Retina (tissue), 1 donor: ENCODE results near the gene ZNF513.
A peak's percentile ranks its signal among the peaks of the same experiment; 100 is the strongest.
"Not testable (repeated sequence)": the region's sequence is repeated elsewhere in the genome, so short reads cannot be mapped to it uniquely, and the experiment has no call there.

Experiments
- DNase-seq: peaks from one replicate; pipeline ENCODE4 v3.0.0-alpha.2; 2016

Gene ZNF513, protein sequence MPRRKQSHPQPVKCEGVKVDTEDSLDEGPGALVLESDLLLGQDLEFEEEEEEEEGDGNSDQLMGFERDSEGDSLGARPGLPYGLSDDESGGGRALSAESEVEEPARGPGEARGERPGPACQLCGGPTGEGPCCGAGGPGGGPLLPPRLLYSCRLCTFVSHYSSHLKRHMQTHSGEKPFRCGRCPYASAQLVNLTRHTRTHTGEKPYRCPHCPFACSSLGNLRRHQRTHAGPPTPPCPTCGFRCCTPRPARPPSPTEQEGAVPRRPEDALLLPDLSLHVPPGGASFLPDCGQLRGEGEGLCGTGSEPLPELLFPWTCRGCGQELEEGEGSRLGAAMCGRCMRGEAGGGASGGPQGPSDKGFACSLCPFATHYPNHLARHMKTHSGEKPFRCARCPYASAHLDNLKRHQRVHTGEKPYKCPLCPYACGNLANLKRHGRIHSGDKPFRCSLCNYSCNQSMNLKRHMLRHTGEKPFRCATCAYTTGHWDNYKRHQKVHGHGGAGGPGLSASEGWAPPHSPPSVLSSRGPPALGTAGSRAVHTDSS

DNA sequence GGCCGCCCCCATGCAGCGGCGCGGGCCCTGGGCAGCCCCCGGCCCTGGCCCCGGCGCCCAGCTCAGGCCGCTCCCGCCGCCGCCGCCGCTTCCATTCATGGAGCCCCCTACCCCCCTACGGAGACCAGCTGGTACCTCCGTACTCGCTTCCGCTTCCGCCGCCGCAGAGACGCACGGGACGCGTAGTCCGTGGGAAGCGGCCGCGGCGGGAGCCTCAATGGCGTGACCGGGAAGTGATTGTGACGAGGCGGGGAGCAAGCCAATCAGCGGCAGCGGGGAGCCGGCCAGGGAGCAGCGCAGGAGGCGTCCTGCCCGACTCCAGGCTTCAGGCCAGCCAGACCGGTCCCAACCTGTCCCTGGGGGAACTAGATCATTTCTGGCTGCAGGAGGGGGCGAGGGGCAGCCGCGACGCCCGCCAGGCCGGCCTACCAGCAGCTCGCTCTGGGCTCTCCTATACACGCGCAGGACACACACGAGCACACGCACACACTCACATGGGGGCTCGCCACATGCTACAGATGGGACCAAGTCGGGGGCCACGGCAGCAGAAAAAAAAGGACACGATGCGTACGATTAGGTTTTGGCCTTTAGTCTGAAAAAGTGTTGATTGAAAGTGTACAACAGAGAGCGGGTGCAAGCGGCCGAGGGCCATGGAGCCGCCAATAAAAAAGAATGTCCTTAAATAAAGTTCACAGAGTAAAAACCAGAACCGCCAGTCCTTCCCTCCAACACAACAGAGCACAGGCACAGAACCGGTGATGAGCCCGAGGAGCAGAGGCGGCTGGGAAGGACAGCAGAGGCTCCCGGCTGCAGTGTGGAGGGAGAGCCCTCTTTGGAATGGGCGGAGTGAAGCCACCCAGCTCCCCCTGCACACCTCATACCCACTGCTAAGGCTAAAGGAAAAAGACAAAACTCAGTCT is at the start of gene ZNF513:
TSS of gene ZNF513 (minus strand) at position 109 of the 920 bp plus-strand sequence. CDS start 208 bp downstream, outside the sequence.
- DNase-seq: peak; percentile 94

DNA sequence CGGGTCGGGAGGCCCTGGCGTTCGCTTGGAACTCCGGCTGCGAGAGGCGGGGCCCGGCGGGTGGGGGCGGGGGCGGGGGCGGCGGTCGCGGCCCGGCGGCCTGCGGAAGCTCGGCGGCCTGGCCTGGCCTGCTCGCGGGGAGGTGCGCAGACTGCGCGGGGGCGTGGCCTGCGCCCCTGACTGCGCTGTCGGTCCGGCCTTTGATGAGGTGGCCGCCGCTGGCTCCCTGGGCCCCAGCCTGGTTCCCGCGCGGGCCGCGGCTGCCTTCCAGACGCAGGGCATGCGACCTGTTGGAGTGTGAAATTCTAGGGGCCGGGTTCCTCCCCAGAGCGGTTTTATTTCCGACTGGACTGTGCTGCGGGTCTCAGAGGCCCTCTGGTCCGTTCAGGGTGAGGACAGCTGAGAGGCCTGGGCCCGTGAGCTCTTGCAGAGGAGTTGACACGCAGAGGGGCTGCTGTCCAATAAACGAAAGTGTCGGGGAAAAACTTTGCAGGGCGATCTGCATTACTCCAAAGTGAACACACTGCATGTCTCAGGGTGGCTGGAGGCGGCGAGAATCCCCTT is 48.5 kb upstream of the ZNF513 start:
- DNase-seq: peak; percentile 90

DNA sequence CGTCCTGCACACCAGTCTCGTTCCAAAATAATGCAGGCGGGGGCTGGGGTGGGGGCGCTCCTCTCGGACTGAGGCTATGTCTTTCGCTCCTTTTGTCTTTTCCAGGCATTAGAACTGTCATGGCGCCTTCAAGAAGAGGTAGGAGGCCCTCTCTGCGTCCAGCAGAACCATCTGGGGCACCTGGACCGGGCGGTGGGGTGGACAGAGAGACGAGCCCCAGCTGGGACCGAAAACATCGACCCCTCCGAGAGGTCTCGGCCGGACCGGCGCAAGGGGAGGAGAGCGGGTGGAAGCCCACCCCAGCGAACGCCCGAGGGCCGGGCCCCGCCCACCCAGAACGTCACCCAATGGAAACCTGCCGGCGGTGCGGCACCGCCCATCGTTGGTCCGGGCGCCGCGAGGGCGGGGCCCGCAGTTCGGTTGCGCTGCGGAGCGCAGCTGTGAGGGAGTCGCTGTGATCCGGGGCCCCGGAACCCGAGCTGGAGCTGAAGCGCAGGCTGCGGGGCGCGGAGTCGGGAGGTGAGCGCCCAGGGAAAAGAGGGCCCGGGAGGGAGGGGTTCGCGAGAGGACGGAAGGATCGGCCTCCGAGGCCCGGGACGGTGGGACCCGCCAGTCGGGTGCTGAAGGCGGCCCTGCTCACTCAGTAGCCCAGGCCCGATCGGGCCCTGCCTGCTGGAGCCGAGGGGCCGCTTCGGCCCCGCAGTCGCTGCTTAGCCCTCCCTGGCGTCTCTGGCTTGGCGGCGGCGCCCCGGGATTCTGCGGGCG is 47.9 kb upstream of the ZNF513 start, which contains the start of gene NRBP1:
TSS of gene NRBP1 (plus strand) at position 419 of the 765 bp plus-strand sequence. CDS start 4,643 bp downstream, outside the sequence.
- peak; percentile 98 for DNase-seq

DNA sequence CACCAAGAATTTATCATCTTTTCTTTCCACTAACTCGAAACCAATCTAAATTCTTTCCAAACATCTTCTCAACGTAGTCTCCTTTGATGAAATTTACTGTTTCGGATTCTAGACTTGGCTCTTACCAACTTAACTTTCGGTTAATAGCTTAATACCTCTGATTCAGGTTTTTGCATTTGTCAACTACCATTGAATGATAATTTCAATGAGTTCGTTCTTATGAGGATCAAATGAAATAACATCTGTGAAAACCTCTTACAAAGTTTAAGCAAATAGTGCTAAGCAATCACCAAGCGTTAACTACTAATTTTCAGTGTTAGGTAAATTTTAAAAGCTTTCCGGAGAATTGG is 47.3 kb upstream of the ZNF513 start:
- DNase-seq: no peak

DNA sequence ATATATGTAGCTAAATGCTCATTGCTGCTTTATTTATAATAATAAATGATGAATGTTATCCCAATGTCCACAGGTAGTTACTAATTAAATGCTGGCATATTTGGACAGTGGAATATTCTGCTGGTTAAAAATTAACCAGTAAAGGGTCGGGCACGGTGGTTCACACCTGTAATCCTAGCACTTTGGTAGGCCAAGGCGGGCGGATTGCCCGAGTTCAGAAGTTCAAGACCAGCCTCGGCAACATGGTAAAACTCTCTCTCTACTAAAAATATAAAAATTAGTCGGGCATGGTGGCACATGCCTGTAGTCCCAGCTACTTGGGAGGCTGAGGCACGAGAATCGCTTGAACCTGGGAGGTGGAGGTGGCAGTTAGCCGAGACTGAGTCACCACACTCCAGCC is 44.5 kb upstream of the ZNF513 start:
- DNase-seq: not testable (repeated sequence)

DNA sequence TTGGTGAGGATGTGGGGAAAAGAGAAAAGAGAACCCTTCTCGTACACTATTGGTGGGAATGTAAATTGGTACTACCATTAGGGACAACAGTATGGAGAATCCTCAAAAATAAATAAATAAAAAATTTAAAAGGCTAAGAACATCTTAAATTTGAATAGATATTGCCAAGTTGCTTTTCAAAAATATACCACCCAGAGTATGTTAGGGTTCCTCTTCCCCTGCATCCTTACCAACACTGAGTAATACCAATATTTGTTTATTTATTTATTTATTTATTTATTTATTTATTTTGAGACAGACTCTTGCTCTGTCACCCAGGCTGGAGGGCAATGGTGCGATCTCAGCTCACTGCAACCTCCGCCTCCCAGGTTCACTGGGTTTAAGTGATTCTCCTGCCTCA is 42.4 kb upstream of the ZNF513 start:
- no peak for DNase-seq

DNA sequence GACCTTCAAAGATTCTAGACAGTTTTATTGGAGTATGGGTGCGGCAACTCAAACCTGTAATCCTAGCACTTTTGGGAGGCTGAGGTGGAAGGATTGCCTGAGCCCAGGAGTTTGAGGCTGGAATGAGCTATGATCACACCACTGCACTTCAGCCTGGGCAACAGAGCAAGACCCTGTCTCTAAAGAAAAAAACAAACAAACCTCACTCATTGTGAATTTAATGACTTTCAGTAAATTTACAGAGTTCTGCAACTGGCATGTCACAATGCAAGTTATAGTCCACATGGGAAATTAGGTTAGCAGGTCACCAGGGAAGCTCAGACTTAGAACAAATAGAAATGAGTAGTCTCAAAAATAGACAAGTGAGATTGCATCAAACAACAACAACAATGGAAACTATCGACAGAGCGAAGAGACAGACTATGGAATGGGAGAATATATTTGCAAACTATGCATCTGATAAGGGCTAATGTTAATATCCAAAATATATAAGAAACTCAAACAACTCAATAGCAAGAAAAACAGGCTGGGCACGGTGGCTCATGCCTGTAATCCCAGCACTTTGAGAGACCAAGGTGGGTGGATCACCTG is 41.2 kb upstream of the ZNF513 start:
- DNase-seq: no peak

DNA sequence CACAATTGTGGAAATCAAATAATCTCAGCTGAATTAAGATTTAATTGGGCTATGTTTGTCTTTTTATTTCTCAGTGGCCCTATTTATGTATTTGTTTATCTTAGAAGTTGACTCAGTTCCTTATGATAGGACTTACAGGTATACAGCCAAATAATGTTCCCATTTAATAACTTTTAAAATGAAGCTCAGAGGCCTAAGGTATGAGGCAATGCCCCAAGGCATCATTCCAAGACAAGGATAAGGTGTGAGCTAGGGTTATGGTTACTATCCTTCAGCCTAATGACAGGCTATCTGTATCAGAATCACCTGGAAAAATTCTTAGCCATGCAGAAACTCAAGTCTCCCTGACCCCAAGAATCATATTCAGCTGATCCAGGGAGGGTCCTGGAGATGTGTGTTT is 40.5 kb upstream of the ZNF513 start:
- no peak for DNase-seq

DNA sequence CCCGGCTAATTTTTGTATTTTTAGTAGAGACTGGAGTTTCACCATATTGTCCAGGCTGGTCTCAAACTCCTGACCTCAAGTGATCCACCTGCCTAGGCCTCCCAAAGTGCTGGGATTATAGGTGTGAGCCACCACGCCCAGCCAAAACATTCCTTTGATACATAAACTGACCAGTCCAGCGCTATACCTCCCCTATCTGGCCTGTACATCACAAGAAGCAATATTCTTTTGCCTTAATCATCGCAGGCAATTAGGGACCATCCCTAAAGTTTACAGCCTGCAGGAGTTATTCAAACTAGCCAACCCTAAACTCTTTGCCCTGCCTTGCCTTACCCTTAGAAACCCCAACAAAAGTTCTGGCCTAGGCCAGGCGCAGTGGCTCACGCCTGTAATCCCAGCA is 35.6 kb upstream of the ZNF513 start:
- no peak for DNase-seq

DNA sequence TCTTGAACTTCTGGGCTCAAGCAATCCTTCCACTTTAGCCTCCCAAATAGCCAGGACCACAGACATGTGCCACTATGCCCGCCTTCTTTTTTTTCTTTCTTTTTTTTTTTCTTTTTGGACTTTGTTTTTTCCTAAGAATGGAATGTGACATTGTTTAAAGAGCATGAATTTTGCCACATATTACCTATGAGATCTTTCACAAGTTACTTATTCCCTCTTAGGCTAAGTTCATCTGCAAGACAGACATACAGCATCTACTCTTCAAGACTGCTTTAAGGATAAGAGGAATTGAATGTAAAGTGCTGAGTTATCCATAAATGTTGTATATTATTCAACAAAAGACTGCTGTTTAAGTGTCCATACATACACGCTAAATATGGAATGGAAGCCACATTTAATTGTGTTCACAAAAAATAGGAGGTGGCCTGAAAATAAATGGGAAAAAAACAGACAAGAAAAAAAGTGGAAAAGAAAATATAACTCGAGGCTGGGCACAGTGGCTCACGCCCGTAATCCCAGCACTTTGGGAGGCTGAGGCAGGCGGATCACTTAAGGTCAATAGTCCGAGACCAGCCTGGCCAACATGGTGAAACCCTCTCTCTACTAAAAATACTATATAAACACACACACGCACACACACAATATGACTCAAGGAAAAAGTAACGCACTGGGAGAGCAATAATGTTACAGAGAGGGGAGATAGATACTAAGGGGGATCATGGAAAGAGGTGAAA is 32.1 kb upstream of the ZNF513 start:
- DNase-seq: no peak

DNA sequence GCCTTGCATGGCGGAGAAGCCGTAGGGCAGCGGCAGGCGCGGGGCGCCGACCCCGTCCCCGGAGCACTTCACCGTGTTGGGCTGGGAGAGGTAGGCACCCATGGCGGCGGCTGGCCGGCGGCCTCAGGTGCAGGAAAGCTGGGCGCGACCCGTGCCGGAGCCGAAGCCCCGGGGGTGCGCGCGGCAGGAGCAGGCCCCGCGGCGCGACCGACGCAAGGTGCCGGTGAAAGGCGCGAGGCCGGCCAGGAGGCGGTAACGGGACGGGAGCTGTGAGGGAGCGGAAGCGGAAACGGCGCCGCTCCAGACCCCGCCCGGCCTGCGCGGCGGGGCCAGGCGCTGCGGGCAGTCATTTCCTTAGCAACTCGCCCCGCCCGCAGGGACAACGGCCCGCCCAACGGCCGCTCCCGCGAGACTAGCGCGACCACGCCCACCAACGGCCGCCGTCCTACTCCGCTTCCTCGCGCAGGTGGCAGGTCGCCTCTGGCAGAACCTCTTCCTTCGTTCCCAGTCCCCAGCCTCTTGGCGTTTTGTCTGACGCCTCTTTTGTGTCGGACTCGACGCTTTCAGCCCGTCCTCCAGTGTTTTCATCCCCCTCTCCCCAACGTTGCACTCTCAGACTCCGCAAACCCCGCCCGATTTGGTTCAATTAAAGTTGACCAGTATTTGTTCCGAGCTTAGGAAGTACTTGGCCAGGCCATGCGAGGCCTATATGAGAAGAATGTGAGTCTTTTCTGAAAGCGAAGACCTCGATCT is 29.0 kb upstream of the ZNF513 start, which contains the start of gene PPM1G:
TSS of gene PPM1G (minus strand) at position 271 of the 753 bp plus-strand sequence. CDS start at position 102, 169 bp downstream.
- peak; percentile 97 for DNase-seq

DNA sequence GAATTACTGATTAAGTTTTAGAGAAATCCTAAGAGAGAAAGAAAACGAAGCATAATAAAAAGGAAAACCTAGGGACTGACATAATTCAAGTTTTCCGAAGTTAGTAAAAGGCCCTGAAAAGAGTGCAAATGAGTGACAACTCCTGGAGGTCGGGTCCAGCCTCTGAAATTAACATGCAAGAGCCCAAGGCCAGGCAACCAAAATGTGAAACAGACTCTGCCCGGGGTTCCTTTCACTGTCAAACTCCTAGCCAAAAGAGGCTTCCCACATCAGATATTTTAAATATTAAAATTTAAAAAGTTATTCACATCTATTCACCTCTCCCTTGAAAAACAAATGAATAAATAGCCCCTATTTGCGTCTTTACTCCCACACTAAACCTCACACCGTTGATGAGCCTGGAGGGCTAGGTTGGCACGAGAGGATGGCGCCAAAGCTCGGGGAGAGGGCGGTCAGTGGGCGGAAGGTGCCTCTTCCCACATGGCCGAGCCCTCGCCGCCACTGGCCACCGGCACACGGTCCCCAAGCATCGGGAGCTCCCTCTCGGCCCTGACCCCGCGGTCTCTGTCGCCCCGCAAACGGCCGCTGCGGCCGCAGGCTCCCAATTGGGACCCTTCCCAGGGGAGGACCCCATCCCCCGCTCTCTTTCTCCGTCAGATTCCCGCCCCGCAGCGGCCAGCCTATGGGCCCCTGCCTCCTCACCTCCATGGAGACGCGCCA is 28.2 kb upstream of the ZNF513 start:
- no peak for DNase-seq

DNA sequence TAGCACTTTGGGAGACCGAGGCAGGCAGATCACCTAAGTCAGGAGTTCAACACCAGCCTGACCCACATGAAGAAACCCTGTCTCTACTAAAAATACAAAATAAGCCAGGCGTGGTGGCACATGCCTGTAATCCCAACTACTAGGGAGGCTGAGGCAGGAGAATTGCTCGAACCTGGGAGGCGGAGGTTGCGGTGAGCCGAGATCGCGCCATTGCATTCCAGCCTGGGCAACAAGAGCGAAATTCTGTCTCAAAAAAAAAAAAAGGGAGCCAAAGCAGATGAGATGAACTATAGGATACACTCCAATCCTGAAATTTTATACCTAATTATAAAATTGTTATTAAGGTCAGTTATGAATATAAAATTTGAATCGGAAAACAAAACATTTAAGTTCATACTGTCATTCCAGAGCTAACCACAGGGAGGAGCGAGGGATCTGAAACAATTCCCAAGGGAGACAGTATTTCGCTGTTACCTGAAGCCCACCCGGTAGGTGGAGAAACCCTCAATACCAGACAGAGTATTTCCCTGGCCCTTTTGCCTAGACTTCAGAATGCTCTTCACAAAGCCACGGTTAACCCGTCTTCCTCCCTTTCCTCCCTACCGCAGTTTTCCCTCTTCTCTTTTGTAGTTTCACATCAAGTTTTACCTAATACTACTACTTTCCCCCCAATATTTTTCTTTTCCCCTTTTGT is 27.4 kb upstream of the ZNF513 start:
- peak; percentile 38 for DNase-seq

DNA sequence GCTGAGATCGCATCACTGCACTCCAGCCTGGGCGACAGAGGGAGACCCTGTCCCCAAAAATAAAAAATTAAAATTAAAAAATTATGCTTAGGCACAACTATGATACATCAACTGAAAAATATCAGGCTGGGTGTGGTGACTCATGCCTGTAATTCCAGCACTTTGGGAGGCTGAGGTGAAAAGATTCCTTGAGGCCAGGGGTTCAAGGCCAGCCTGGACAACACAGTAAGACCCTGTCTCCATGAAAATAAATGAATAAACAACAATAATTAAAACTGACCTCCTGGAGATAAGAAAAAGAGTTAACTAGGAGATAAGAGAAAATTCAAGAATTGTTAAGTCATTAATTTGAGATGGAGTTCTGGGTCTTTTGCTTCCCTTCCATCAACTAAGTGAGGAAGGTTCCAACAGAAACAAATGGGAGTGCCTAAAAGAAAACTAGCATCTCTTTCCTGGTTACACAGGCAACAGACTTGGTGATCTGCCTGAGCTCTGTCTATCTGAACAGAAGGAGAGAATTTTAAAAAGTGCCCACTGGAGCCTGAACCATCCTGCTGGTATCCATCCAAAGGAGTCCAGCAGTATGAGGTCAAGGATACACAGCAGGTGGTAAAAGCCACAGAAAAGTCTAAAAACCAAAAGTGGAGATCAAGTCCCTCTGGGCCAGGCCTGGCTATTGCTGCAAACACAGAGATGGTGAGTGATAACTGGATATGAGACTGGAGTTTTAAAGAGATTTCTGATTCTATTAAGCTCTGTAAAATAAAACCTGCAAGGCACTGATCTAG is 20.0 kb upstream of the ZNF513 start:
- no peak for DNase-seq

DNA sequence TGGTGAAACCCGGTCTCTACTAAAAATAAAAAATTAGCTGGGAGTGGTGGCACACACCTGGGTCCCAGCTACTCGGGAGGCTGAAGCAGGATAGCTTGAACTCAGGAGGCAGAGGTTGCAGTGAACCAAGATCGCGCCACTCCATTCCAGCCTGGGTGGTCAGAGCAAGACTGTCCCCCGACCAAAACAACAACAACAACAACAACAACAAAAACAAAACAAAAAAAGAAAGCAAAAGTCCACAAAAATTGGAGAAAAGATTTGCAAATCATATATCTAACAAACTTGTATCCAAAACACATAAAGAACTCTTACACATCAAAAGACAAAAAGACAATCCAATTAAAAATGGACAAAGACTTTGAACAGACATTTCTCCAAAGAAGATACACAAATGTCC is 18.4 kb upstream of the ZNF513 start:
- no peak for DNase-seq

DNA sequence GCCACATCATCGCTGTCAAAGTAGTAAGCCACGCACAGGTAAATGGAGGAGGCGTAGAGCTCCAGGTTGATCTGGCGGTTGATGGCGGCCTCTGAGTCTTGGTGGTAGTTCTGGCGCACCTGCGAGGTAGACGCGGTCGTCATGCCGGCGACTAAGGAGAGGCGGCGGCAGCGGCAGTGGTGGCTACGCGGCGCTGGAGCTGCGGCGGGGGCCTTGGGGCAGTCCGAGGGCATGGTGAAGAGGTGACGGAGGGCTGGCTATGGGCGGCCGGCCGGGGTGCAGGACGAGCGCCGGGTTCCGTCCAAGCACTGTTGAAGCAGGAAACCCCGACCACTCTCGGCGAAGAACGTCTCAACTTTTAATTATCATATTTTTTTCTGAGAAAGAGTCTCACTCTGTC is 12.7 kb upstream of the ZNF513 start:
- no peak for DNase-seq

DNA sequence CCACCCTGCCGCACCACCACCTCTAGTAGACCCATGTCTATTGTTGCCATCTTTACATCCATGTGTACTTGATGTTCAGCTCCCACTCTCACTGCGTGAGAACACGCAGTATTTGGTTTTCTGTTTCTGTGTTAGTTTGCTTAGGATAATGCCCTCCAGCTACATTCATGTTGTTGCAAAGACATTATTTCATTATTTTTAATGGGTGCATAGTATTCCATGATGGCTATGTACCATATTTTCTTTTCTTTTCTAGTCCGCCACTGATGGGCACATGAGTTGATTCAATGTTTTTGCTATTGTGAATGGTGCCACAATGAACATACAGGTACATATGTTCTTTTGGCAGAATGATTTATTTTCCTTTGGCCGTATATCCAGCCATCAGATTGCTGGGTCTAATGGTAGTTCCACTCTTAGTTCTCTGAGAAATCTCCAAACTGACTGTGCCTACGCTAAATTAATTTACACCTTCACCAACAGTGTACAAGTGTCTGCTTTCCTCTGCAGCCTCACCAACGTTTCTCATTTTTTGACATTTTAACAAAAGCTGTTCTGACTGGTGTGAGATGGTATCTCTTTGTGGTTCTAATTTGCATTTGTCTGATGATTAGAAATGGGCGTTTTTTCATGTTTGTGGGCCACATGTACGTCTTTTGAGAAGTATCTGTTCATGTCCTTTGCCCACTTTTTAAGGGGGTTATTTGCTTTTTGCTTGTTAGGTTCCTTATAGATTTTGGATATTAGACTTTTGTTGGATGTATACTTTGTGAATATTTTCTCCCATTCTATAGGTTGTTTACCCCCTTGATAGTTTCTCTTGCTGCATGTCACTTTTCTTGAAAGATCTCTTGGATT is 10.5 kb upstream of the ZNF513 start:
- DNase-seq: no peak
